ENCODE results near the gene IFFO2.

DNA sequence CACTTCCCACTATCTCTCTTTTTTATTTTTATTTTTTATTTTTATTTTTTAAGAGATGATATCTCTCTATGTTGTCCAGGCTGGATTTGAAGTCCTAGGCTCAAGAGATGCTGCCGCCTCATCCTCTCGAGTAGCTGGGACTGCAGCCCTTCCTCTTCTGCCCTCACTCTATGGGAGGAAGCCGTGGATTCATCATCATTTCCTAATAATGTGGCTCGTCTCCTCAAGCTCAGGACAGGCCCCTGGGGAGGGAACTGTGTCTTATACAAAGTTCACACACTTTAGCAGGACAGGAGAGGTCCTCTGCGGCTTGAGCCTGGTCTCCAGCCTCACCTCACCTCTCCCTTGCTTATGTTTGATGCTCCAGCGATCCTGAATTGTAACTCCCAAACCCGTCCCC lies 16.5 kb upstream of the IFFO2 start:
- TF ChIP-seq CTCF (IDR thresholded peaks at IDR 0.05) (no peak), POLR2A (IDR thresholded peaks at IDR 0.05) (no peak)
